ENCODE measurements around the gene FZD10. TPM values are rescaled to one million over a fixed set of nuclear protein-coding genes. Genes with fewer than 3 reads are reported as not detected.

The FZD10 gene
- total and polyA plus RNA-seq, 2 experiments from 2014 or later, result 0.35 to 1.7 TPM

GRCh38 chr12:130142736-130143135, 19.5 kb upstream of the FZD10 start:
- H3K9me2 ChIP-seq (replicated peaks; ENCODE audit: insufficient read depth), result no peaks in the 10 kb centered on the region
- H3K27me3 ChIP-seq, result peaks cover 6% of the 10 kb centered on the region
- H2AFZ ChIP-seq, result no peak overlapping the region
- peaks cover 13% of the 10 kb centered on the region for H3K4me1 ChIP-seq (ENCODE audit: insufficient read depth)
- H3K4me3 ChIP-seq, result no peak overlapping the region
- no peaks in the 10 kb centered on the region for H3K9me3 ChIP-seq (ENCODE audit: low read depth)
- H4K20me1 ChIP-seq (ENCODE audit: insufficient read depth, poor library complexity, severe bottlenecking), result no peaks in the 10 kb centered on the region
- H3K79me2 ChIP-seq, result no peaks in the 10 kb centered on the region
- 89% methylated on average over 14 of the region's 14 CpGs for WGBS (ENCODE audit: low lambda C conversion rate, missing lambda C conversion rate)
- H3K36me3 ChIP-seq (replicated peaks; ENCODE audit: insufficient read depth, low read depth), result no peaks in the 10 kb centered on the region
- no peak overlapping the region for H3K27ac ChIP-seq
- DNase-seq (ENCODE audit: low spot score), result no peak
- TF ChIP-seq CTCF (IDR thresholded peaks at IDR 0.05; ENCODE audit: poor library complexity) (no peak), EZH2 (IDR thresholded peaks at IDR 0.05; ENCODE audit: borderline replicate concordance) (no peak), EZH2phosphoT487 (IDR thresholded peaks at IDR 0.05; ENCODE audit: low read depth, severe bottlenecking, unreplicated experiment) (no peak)
- H3K4me2 ChIP-seq, result no peak overlapping the region

DNA sequence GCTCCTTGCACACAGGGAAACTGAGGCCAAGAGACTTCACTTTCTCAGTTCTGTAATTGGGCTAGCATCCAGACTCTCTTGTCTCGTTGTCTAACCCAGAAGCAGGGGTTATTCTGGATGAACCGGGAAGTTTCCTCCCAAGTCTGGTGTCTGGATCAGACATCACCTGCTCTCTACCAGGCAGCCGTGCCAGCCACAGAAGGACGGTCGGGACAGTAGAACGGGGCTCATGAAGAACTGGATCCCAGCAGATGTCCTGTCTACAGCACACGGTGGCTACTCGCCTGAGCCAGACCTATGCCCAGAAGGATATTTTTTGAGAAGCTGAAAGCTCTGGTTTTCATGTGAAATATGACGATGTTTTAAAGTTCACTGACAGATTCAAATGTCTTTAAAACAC, 19.1 kb upstream of the FZD10 start:
- Histone ChIP-seq H3K4me2 (no peak overlapping the region), H3K9me3 (ENCODE audit: low read depth) (no peaks in the 10 kb centered on the region), H3K27ac (no peak overlapping the region), H3K4me3 (no peak overlapping the region), H3K79me2 (no peaks in the 10 kb centered on the region), H3K27me3 (peaks cover 6% of the 10 kb centered on the region), H3K36me3 (replicated peaks; ENCODE audit: insufficient read depth, low read depth) (no peaks in the 10 kb centered on the region), H3K9me2 (replicated peaks; ENCODE audit: insufficient read depth) (no peaks in the 10 kb centered on the region), H2AFZ (no peak overlapping the region), H4K20me1 (ENCODE audit: insufficient read depth, poor library complexity, severe bottlenecking) (no peaks in the 10 kb centered on the region), H3K4me1 (ENCODE audit: insufficient read depth) (peaks cover 13% of the 10 kb centered on the region)
- WGBS (ENCODE audit: low lambda C conversion rate, missing lambda C conversion rate), result 84% methylated on average over 9 of the region's 9 CpGs
- DNase-seq (ENCODE audit: low spot score), result no peak
- TF ChIP-seq EZH2phosphoT487 (IDR thresholded peaks at IDR 0.05; ENCODE audit: low read depth, severe bottlenecking, unreplicated experiment) (no peak), EZH2 (IDR thresholded peaks at IDR 0.05; ENCODE audit: borderline replicate concordance) (no peak), CTCF (IDR thresholded peaks at IDR 0.05; ENCODE audit: poor library complexity) (no peak)

DNA sequence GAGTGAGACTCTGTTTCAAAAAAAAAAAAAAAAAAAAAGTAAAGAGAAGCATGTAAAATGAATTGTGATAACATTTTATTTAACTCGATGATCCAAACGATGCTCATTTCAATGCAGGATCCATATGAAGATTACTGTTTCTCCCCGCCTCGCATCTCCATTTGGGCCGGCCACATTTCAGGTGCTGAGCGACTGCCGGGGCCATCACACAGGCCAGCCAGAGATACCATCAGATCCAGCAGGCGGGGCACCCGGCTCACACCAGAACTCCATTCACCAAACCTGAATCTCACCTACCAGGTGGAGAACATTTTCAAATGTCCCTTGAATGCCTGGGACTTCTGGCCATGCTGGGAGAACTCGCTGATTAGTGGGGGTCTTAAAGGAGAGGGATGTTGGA, 18.0 kb upstream of the FZD10 start:
- no peak overlapping the region for H3K4me3 ChIP-seq
- DNase-seq (ENCODE audit: low spot score), result no peak
- H3K36me3 ChIP-seq (replicated peaks; ENCODE audit: insufficient read depth, low read depth), result no peaks in the 10 kb centered on the region
- 94% methylated on average over 10 of the region's 10 CpGs for WGBS (ENCODE audit: low lambda C conversion rate, missing lambda C conversion rate)
- TF ChIP-seq EZH2phosphoT487 (IDR thresholded peaks at IDR 0.05; ENCODE audit: low read depth, severe bottlenecking, unreplicated experiment) (no peak), CTCF (IDR thresholded peaks at IDR 0.05; ENCODE audit: poor library complexity) (no peak), EZH2 (IDR thresholded peaks at IDR 0.05; ENCODE audit: borderline replicate concordance) (no peak)
- no peaks in the 10 kb centered on the region for H4K20me1 ChIP-seq (ENCODE audit: insufficient read depth, poor library complexity, severe bottlenecking)
- H2AFZ ChIP-seq, result no peak overlapping the region
- peaks cover 6% of the 10 kb centered on the region for H3K27me3 ChIP-seq
- no peaks in the 10 kb centered on the region for H3K9me3 ChIP-seq (ENCODE audit: low read depth)
- peaks cover 8% of the 10 kb centered on the region for H3K4me1 ChIP-seq (ENCODE audit: insufficient read depth)
- no peaks in the 10 kb centered on the region for H3K79me2 ChIP-seq
- no peak overlapping the region for H3K27ac ChIP-seq
- H3K9me2 ChIP-seq (replicated peaks; ENCODE audit: insufficient read depth), result no peaks in the 10 kb centered on the region
- H3K4me2 ChIP-seq, result no peak overlapping the region

DNA sequence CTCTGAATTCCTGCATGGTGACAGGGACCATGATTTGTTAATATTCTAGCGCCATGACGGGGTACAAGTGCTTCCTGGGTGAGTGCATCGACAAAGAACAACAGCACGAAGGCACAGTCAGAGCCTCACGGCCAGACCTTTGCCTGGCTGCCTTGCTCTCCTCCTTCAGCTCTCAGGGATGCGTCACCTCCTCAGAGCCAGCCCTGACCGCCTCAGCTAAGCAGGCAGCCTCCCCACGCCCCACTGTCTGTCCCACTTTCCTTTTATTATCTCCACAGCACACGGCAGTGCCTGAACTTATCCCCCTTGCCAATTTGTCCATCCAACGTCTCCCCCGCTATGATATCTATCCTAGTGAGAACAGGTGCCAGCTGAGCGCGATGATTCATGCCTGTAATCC, 16.5 kb upstream of the FZD10 start:
- H3K9me2 ChIP-seq (replicated peaks; ENCODE audit: insufficient read depth), result no peaks in the 10 kb centered on the region
- H3K9me3 ChIP-seq (ENCODE audit: low read depth), result no peaks in the 10 kb centered on the region
- H3K4me2 ChIP-seq, result no peak overlapping the region
- H3K79me2 ChIP-seq, result no peaks in the 10 kb centered on the region
- no peak overlapping the region for H3K4me3 ChIP-seq
- H4K20me1 ChIP-seq (ENCODE audit: insufficient read depth, poor library complexity, severe bottlenecking), result no peaks in the 10 kb centered on the region
- H3K27me3 ChIP-seq, result peaks cover 8% of the 10 kb centered on the region
- TF ChIP-seq EZH2phosphoT487 (IDR thresholded peaks at IDR 0.05; ENCODE audit: low read depth, severe bottlenecking, unreplicated experiment) (no peak), EZH2 (IDR thresholded peaks at IDR 0.05; ENCODE audit: borderline replicate concordance) (no peak), CTCF (IDR thresholded peaks at IDR 0.05; ENCODE audit: poor library complexity) (no peak)
- no peak overlapping the region for H3K27ac ChIP-seq
- DNase-seq (ENCODE audit: low spot score), result no peak
- H3K4me1 ChIP-seq (ENCODE audit: insufficient read depth), result no peaks in the 10 kb centered on the region
- 71% methylated on average over 13 of the region's 13 CpGs for WGBS (ENCODE audit: low lambda C conversion rate, missing lambda C conversion rate)
- no peaks in the 10 kb centered on the region for H3K36me3 ChIP-seq (replicated peaks; ENCODE audit: insufficient read depth, low read depth)
- no peak overlapping the region for H2AFZ ChIP-seq
